Neuronal stem cell (in vitro differentiated cells): ENCODE results near the gene PSKH1.
A peak's percentile ranks its signal among the peaks of the same experiment; 100 is the strongest.

Experiments
- DNase-seq: peaks from one replicate; pipeline ENCODE4 v3.0.0-alpha.2; 2013; ENCODE audit warnings: low spot score
- H2AFZ ChIP-seq: one replicate; pipeline ENCODE4 v1.6.1; 2013; ENCODE audit warnings: mild to moderate bottlenecking, low read length, inconsistent platforms
- H2AK5ac ChIP-seq: 2 replicates; pipeline ENCODE4 v1.6.1; 2013; ENCODE audit warnings: low read depth, mild to moderate bottlenecking, inconsistent platforms, low read length, moderate library complexity, mixed read lengths
- H2BK120ac ChIP-seq: 2 replicates; pipeline ENCODE4 v1.6.1; 2013; ENCODE audit warnings: low read depth, mild to moderate bottlenecking, inconsistent platforms, low read length, moderate library complexity, mixed read lengths
- H2BK12ac ChIP-seq: one replicate; pipeline ENCODE4 v1.6.1; 2013; ENCODE audit warnings: low read length, inconsistent platforms
- H2BK15ac ChIP-seq: 2 replicates; pipeline ENCODE4 v1.6.1; 2013; ENCODE audit warnings: mild to moderate bottlenecking, low read length, inconsistent platforms, mixed read lengths
- H2BK5ac ChIP-seq: one replicate; pipeline ENCODE4 v1.6.1; 2013; ENCODE audit warnings: inconsistent platforms, mild to moderate bottlenecking, low read length, moderate library complexity
- H3K14ac ChIP-seq: one replicate; pipeline ENCODE4 v1.6.1; 2013; ENCODE audit warnings: low read length, inconsistent platforms
- H3K18ac ChIP-seq: 2 replicates; pipeline ENCODE4 v1.6.1; 2013; ENCODE audit warnings: low read length, inconsistent platforms
- H3K23ac ChIP-seq: 2 replicates; pipeline ENCODE4 v1.6.1; 2013; ENCODE audit warnings: low read depth, mild to moderate bottlenecking, mixed read lengths, low read length, inconsistent platforms; ENCODE audit not compliant: poor library complexity
- H3K27ac ChIP-seq: replicated peaks from 3 replicates; pipeline ENCODE4 v1.5.1; 2013; ENCODE audit warnings: low read length, inconsistent platforms
- H3K27me3 ChIP-seq, 3 experiments: 2 replicates each; pipeline ENCODE4 v1.6.1; 2013; ENCODE audit warnings: low read length in 3 of 3, mild to moderate bottlenecking in 2 of 3, inconsistent platforms in 1 of 3, low read depth in 1 of 3, mixed read lengths in 1 of 3, moderate library complexity in 1 of 3; ENCODE audit not compliant: control insufficient read depth in 3 of 3, insufficient read depth in 3 of 3
- H3K36me3 ChIP-seq, 2 donors: replicated peaks in 1 of 2; 2 replicates each; pipeline ENCODE4 v1.6.1; 2013; ENCODE audit warnings: low read length in 2 of 2; ENCODE audit not compliant: control insufficient read depth in 2 of 2, insufficient read depth in 2 of 2
- H3K4ac ChIP-seq: 2 replicates; pipeline ENCODE4 v1.6.1; 2013; ENCODE audit warnings: inconsistent platforms, mild to moderate bottlenecking, low read length, moderate library complexity
- H3K4me1 ChIP-seq, 2 donors: 1 replicate in 1 of 2; 2 replicates in 1 of 2; pipeline ENCODE4 v1.6.1; 2013; ENCODE audit warnings: low read length in 2 of 2, low read depth in 1 of 2; ENCODE audit not compliant: control insufficient read depth in 2 of 2, insufficient read depth in 1 of 2
- H3K4me2 ChIP-seq: one replicate; pipeline ENCODE4 v1.6.1; 2013; ENCODE audit warnings: mild to moderate bottlenecking, low read length, inconsistent platforms; ENCODE audit not compliant: insufficient read depth, poor library complexity, severe bottlenecking
- H3K4me3 ChIP-seq, 2 donors: 2 replicates each; pipeline ENCODE4 v1.5.1; 2013; ENCODE audit warnings: low read length in 2 of 2, mild to moderate bottlenecking in 2 of 2, inconsistent platforms in 1 of 2, moderate library complexity in 1 of 2
- H3K79me1 ChIP-seq: one replicate; pipeline ENCODE4 v1.6.1; 2013; ENCODE audit warnings: low read depth, mild to moderate bottlenecking, inconsistent platforms, low read length, moderate library complexity
- H3K9ac ChIP-seq: one replicate; pipeline ENCODE4 v1.6.1; 2013; ENCODE audit warnings: mild to moderate bottlenecking, low read depth, low read length, inconsistent platforms; ENCODE audit not compliant: poor library complexity
- H3K9me3 ChIP-seq, 2 donors: replicated peaks in 1 of 2; 2 replicates each; pipeline versions ENCODE3 to v1.6.1; 2013; ENCODE audit warnings: low read length in 2 of 2, mild to moderate bottlenecking in 2 of 2, inconsistent platforms in 1 of 2, low read depth in 1 of 2, mixed read lengths in 1 of 2, moderate library complexity in 1 of 2; ENCODE audit not compliant: control insufficient read depth in 2 of 2, insufficient read depth in 1 of 2
- H4K8ac ChIP-seq: one replicate; pipeline ENCODE4 v1.6.1; 2013; ENCODE audit warnings: low read depth, mild to moderate bottlenecking, inconsistent platforms, low read length, moderate library complexity
- H4K91ac ChIP-seq: one replicate; pipeline ENCODE4 v1.6.1; 2013; ENCODE audit warnings: low read length, low read depth, mild to moderate bottlenecking, inconsistent platforms; ENCODE audit not compliant: poor library complexity
- WGBS, 2 donors: extraction: QIAGEN DNeasy Blood & Tissue Kit; methylation state at CpG; one replicate each; pipeline ENCODE4 v1.1.7; 2013; ENCODE audit warnings: missing lambda C conversion rate in 2 of 2, mixed read lengths in 1 of 2; ENCODE audit not compliant: insufficient read length in 2 of 2, insufficient replicate concordance in 1 of 2; ENCODE audit errors: extremely low coverage in 2 of 2; 5-methylcytosine and 5-hydroxymethylcytosine counted together

PSKH1 gene

DNA sequence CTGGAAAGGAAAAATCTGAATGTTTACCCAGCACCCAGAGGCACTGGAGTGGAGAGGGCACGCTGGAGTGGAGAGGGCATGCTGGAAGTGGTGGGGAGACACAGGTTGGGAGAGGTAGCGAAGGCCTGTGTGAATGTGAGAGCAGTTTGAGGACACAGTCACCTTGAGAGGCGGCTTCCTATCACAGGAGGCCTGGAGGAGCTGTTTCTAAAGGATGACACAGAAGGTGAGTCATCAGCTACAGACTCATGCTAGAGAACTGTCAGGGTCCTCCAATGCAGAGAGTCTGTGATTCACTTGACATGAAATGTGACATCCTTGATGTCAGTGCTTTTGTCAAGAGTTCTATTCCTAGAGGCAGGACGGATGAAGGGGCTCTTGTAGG is 24.8 kb downstream of the PSKH1 start:
- no CpG with 5 or more reads among the region's 4 CpGs for WGBS, 2 donors
- Histone ChIP-seq H3K14ac (no peak overlapping the region), H3K4me2 (no peak overlapping the region), H3K27ac (no peak overlapping the region), H3K23ac (no peak overlapping the region), H4K8ac (no peak overlapping the region), H3K4me3 (no peak overlapping the region), H3K9me3 (no peaks in the 10 kb centered on the region), H3K4ac (no peak overlapping the region), H3K36me3 (peaks cover 14 to 44% of the 10 kb centered on the region in 2 donors), H2BK5ac (no peak overlapping the region), H3K27me3 (no peaks in the 10 kb centered on the region), H2AK5ac (no peak overlapping the region), H3K4me1 (peaks cover 0 to 2% of the 10 kb centered on the region in 2 donors), H2BK12ac (no peak overlapping the region), H2AFZ (no peak overlapping the region), H4K91ac (no peak overlapping the region), H3K18ac (no peak overlapping the region), H3K9ac (no peak overlapping the region), H3K79me1 (peaks cover 25% of the 10 kb centered on the region), H2BK120ac (no peak overlapping the region), H2BK15ac (no peak overlapping the region)
- no peak for DNase-seq

GRCh38 chr16:67919622-67920221 is 26.7 kb downstream of the PSKH1 start:
- peaks cover 29% of the 10 kb centered on the region for H3K79me1 ChIP-seq
- peak overlapping the region; percentile 14 for H3K14ac ChIP-seq
- H2BK120ac ChIP-seq: no peak overlapping the region
- no peak overlapping the region for H3K27ac ChIP-seq
- H3K18ac ChIP-seq: no peak overlapping the region
- no peaks in the 10 kb centered on the region for H3K9me3 ChIP-seq
- H2BK15ac ChIP-seq: no peak overlapping the region
- no peak overlapping the region for H2AK5ac ChIP-seq
- H3K23ac ChIP-seq: no peak overlapping the region
- H3K36me3 ChIP-seq: peaks cover 17 to 58% of the 10 kb centered on the region in 2 donors
- peak overlapping the region in 1 of 2 donors; percentile 49 for H3K4me3 ChIP-seq
- DNase-seq: no peak
- H2BK12ac ChIP-seq: no peak overlapping the region
- H3K27me3 ChIP-seq: no peaks in the 10 kb centered on the region
- H2BK5ac ChIP-seq: no peak overlapping the region
- H2AFZ ChIP-seq: no peak overlapping the region
- WGBS, 2 donors: no CpG with 5 or more reads among the region's 6 CpGs
- H3K9ac ChIP-seq: peak overlapping the region; percentile 30
- H4K91ac ChIP-seq: no peak overlapping the region
- H3K4me2 ChIP-seq: no peak overlapping the region
- peaks cover 0 to 2% of the 10 kb centered on the region in 2 donors for H3K4me1 ChIP-seq
- H4K8ac ChIP-seq: no peak overlapping the region
- no peak overlapping the region for H3K4ac ChIP-seq

DNA sequence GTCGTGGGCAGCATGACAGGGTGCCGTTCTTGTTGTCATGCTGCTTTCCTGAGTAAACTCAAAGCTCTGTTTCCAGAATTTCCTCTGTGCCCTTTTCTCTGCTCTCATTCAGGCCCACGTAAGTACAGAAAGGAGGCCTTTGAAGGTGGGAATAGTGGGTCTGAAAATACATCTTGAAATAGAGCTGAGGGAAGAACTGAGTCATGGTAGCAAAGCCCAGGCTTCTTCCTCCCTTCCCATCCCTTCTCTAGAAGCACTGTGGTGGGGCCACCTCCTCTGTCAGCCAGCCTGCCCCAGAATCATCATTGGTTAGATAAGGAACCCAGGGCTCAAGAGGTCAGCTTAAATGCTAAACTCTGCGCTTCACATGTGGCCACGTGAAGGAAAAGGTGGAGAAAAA is 29.2 kb downstream of the PSKH1 start:
- DNase-seq: no peak
- peaks cover 14 to 47% of the 10 kb centered on the region in 2 donors for H3K36me3 ChIP-seq
- H4K91ac ChIP-seq: no peak overlapping the region
- H3K4me3 ChIP-seq: no peak overlapping the region
- H3K27ac ChIP-seq: no peak overlapping the region
- H2BK5ac ChIP-seq: no peak overlapping the region
- no peaks in the 10 kb centered on the region for H3K9me3 ChIP-seq
- no peak overlapping the region for H2BK120ac ChIP-seq
- H2AFZ ChIP-seq: no peak overlapping the region
- H2BK12ac ChIP-seq: no peak overlapping the region
- no peak overlapping the region for H3K4ac ChIP-seq
- H3K4me2 ChIP-seq: no peak overlapping the region
- H3K4me1 ChIP-seq: no peaks in the 10 kb centered on the region
- no peak overlapping the region for H3K14ac ChIP-seq
- H2BK15ac ChIP-seq: no peak overlapping the region
- H2AK5ac ChIP-seq: no peak overlapping the region
- H3K23ac ChIP-seq: peak overlapping the region; percentile 29
- H3K27me3 ChIP-seq: no peaks in the 10 kb centered on the region
- H4K8ac ChIP-seq: no peak overlapping the region
- peaks cover 23% of the 10 kb centered on the region for H3K79me1 ChIP-seq
- no peak overlapping the region for H3K18ac ChIP-seq
- WGBS, 2 donors: no CpG with 5 or more reads among the region's 5 CpGs
- peak overlapping the region; percentile 61 for H3K9ac ChIP-seq

DNA sequence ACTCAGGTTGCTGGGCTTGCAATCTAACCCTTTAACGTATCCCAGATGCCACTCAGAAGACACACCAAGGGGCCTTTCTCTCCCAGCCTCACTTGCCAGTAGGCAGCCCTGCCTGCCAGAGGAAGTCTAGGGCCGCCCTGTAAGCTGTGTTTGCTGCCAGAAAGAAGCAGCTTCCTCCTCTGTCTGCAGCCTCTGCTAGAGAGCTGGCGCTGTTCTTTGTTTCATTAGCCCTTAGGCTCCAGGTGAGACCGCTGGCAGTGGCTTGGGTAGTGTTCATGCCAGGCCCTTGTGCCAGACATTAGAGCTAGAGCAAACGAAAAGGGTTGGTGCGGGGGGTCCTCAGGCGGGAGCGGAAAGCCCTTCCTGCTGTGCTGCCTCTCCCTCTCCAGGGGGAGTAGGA is 29.7 kb downstream of the PSKH1 start:
- Histone ChIP-seq H2AK5ac (no peak overlapping the region), H2BK12ac (no peak overlapping the region), H4K8ac (no peak overlapping the region), H3K36me3 (peaks cover 15 to 48% of the 10 kb centered on the region in 2 donors), H3K4me2 (no peak overlapping the region), H2BK15ac (no peak overlapping the region), H3K9me3 (peaks cover 0 to 2% of the 10 kb centered on the region in 2 donors), H3K23ac (no peak overlapping the region), H2BK120ac (no peak overlapping the region), H3K4me1 (no peaks in the 10 kb centered on the region), H3K4me3 (no peak overlapping the region), H2AFZ (no peak overlapping the region), H3K79me1 (peaks cover 21% of the 10 kb centered on the region), H3K9ac (no peak overlapping the region), H4K91ac (no peak overlapping the region), H3K14ac (no peak overlapping the region), H3K4ac (no peak overlapping the region), H3K27me3 (no peaks in the 10 kb centered on the region), H3K27ac (no peak overlapping the region), H2BK5ac (peak overlapping the region; percentile 61), H3K18ac (no peak overlapping the region)
- no CpG with 5 or more reads among the region's 8 CpGs for WGBS, 2 donors
- no peak for DNase-seq
